DOHH2 (cell line): ENCODE data around the gene NTMT1.

ENCODE experiments used
- EZH2phosphoT487 ChIP-seq: fragments of 200-600 bp; sonication (generic); IDR thresholded peaks from 2 replicates; pipeline ENCODE4 v1.6.1; 2017; ENCODE audit warnings: borderline replicate concordance, mild to moderate bottlenecking, antibody characterized with exemption, low read length, moderate library complexity, mixed read lengths
- TF ChIP-seq, protein P1 (sequence below): fragments of 200-600 bp; sonication (generic); IDR thresholded peaks from one replicate; pipeline ENCODE4 v1.5.1; 2014; ENCODE audit warnings: antibody characterized with exemption, mild to moderate bottlenecking, low read depth, low read length; ENCODE audit not compliant: poor library complexity, severe bottlenecking

DNA sequence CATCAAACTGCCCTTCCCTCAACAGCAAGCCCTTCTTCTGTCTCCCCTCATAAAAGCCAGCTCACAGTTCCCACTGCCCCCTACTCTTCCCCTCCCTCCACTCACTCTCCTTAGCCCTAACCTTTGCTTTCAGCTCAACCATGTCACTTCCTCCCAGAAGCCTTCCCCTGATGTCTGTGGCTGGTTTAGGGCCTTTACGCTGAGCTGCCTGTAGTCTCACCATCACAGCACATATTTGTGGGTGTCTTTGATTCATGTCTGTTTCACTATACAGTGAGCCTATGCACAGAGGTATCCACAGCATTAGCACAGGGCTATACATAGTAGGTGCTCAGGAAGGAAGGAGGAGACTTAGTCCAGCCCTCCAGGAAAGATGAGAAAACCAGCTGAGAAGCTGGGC is 39.7 kb upstream of the NTMT1 start:
- TF ChIP-seq, protein P1, sequence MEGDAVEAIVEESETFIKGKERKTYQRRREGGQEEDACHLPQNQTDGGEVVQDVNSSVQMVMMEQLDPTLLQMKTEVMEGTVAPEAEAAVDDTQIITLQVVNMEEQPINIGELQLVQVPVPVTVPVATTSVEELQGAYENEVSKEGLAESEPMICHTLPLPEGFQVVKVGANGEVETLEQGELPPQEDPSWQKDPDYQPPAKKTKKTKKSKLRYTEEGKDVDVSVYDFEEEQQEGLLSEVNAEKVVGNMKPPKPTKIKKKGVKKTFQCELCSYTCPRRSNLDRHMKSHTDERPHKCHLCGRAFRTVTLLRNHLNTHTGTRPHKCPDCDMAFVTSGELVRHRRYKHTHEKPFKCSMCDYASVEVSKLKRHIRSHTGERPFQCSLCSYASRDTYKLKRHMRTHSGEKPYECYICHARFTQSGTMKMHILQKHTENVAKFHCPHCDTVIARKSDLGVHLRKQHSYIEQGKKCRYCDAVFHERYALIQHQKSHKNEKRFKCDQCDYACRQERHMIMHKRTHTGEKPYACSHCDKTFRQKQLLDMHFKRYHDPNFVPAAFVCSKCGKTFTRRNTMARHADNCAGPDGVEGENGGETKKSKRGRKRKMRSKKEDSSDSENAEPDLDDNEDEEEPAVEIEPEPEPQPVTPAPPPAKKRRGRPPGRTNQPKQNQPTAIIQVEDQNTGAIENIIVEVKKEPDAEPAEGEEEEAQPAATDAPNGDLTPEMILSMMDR = no peak
- TF ChIP-seq EZH2phosphoT487 = no peak
